Mesendoderm (in vitro differentiated cells): ENCODE measurements around the gene MRPL37.

Experiments
- DNase-seq: peaks from one replicate; pipeline ENCODE4 v3.0.0; 2013
- H2AK5ac ChIP-seq: 2 replicates; pipeline ENCODE4 v1.6.1; 2013; ENCODE audit warnings: low read length, inconsistent platforms
- H2BK120ac ChIP-seq: 2 replicates; pipeline ENCODE4 v1.6.1; 2013; ENCODE audit warnings: low read depth, mild to moderate bottlenecking, low read length, moderate library complexity, mixed read lengths
- H2BK15ac ChIP-seq: replicated peaks from 2 replicates; pipeline ENCODE4 v1.6.1; 2013; ENCODE audit warnings: low read depth, mild to moderate bottlenecking, moderate library complexity
- H2BK5ac ChIP-seq: 2 replicates; pipeline ENCODE4 v1.6.1; 2013; ENCODE audit warnings: low read length, inconsistent platforms
- H3K18ac ChIP-seq: 2 replicates; pipeline ENCODE4 v1.6.1; 2013; ENCODE audit warnings: mild to moderate bottlenecking, low read length, mixed read lengths
- H3K23ac ChIP-seq: one replicate; pipeline ENCODE4 v1.6.1; 2013; ENCODE audit warnings: low read length
- H3K27ac ChIP-seq: 2 replicates; pipeline ENCODE4 v1.5.1; 2013; ENCODE audit warnings: low read depth, mild to moderate bottlenecking, inconsistent platforms, low read length, moderate library complexity
- H3K27me3 ChIP-seq: 2 replicates; pipeline ENCODE4 v1.6.1; 2013; ENCODE audit warnings: low read length, control low read depth, mild to moderate bottlenecking, inconsistent platforms; ENCODE audit not compliant: insufficient read depth, poor library complexity
- H3K36me3 ChIP-seq: 2 replicates; pipeline ENCODE4 v1.6.1; 2013; ENCODE audit warnings: low read length, inconsistent platforms; ENCODE audit not compliant: control insufficient read depth, insufficient read depth
- H3K4ac ChIP-seq: one replicate; pipeline ENCODE4 v1.6.1; 2013; ENCODE audit warnings: low read depth, mild to moderate bottlenecking, low read length, moderate library complexity
- H3K4me1 ChIP-seq: 2 replicates; pipeline ENCODE4 v1.6.1; 2013; ENCODE audit warnings: low read depth, low read length, inconsistent platforms; ENCODE audit not compliant: control insufficient read depth
- H3K4me2 ChIP-seq: 2 replicates; pipeline ENCODE4 v1.6.1; 2013; ENCODE audit warnings: low read length
- H3K4me3 ChIP-seq: 2 replicates; pipeline ENCODE4 v1.5.1; 2013; ENCODE audit warnings: mild to moderate bottlenecking, low read length
- H3K56ac ChIP-seq: one replicate; pipeline ENCODE4 v1.6.1; 2013; ENCODE audit warnings: low read length
- H3K79me1 ChIP-seq: 2 replicates; pipeline ENCODE4 v1.6.1; 2013; ENCODE audit warnings: low read length, inconsistent platforms
- H3K79me2 ChIP-seq: 2 replicates; pipeline ENCODE4 v1.6.1; 2013; ENCODE audit warnings: mild to moderate bottlenecking, low read length; ENCODE audit not compliant: control insufficient read depth, insufficient read depth
- H3K9ac ChIP-seq: 2 replicates; pipeline ENCODE4 v1.6.1; 2013; ENCODE audit warnings: low read length, inconsistent platforms
- H4K5ac ChIP-seq: one replicate; pipeline ENCODE4 v1.6.1; 2013; ENCODE audit warnings: low read length
- H4K8ac ChIP-seq: one replicate; pipeline ENCODE4 v1.6.1; 2013; ENCODE audit warnings: low read depth, mild to moderate bottlenecking, control low read depth, low read length, moderate library complexity
- WGBS: extraction: QIAGEN DNeasy Blood & Tissue Kit; methylation state at CpG from one replicate; pipeline ENCODE4 v1.1.7; 2013; ENCODE audit warnings: low lambda C conversion rate, missing lambda C conversion rate; ENCODE audit not compliant: insufficient coverage; ENCODE audit errors: extremely low coverage; 5-methylcytosine and 5-hydroxymethylcytosine counted together

Gene MRPL37

GRCh38 chr1:54156986-54157385 is 43.0 kb upstream of the MRPL37 start:
- Histone ChIP-seq H2AK5ac (no peak overlapping the region), H3K18ac (no peak overlapping the region), H3K4ac (no peak overlapping the region), H2BK15ac (no peak overlapping the region), H3K79me1 (no peaks in the 10 kb centered on the region), H3K4me2 (no peak overlapping the region), H3K9ac (no peak overlapping the region), H3K4me1 (peaks cover 3% of the 10 kb centered on the region), H4K5ac (no peak overlapping the region), H3K4me3 (no peak overlapping the region), H3K27me3 (no peaks in the 10 kb centered on the region), H3K36me3 (no peaks in the 10 kb centered on the region), H3K79me2 (no peaks in the 10 kb centered on the region), H4K8ac (no peak overlapping the region), H2BK120ac (no peak overlapping the region), H3K23ac (no peak overlapping the region), H3K27ac (no peak overlapping the region), H3K56ac (no peak overlapping the region), H2BK5ac (no peak overlapping the region)
- DNase-seq: no peak
- WGBS: no CpG with 5 or more reads among the region's 7 CpGs

- Histone ChIP-seq H3K79me2 (no peaks in the 10 kb centered on the region), H2BK15ac (no peak overlapping the region), H3K79me1 (no peaks in the 10 kb centered on the region), H3K36me3 (no peaks in the 10 kb centered on the region), H4K8ac (no peak overlapping the region), H4K5ac (no peak overlapping the region), H3K27me3 (no peaks in the 10 kb centered on the region), H3K9ac (no peak overlapping the region), H2BK120ac (no peak overlapping the region), H3K4me1 (peaks cover 3% of the 10 kb centered on the region), H3K27ac (no peak overlapping the region), H3K4me3 (no peak overlapping the region), H3K4me2 (no peak overlapping the region), H3K4ac (no peak overlapping the region), H3K23ac (no peak overlapping the region), H2AK5ac (no peak overlapping the region), H3K56ac (no peak overlapping the region), H3K18ac (no peak overlapping the region), H2BK5ac (no peak overlapping the region)
- WGBS: no CpG with 5 or more reads among the region's 6 CpGs
- DNase-seq: no peak
These were observed 42.6 kb upstream of the MRPL37 start for GRCh38 chr1:54157401-54157800.

- Histone ChIP-seq H3K4me2 (no peak overlapping the region), H2AK5ac (no peak overlapping the region), H3K23ac (no peak overlapping the region), H3K4me3 (no peak overlapping the region), H3K79me1 (no peaks in the 10 kb centered on the region), H3K9ac (no peak overlapping the region), H3K18ac (no peak overlapping the region), H4K8ac (no peak overlapping the region), H2BK120ac (no peak overlapping the region), H2BK5ac (no peak overlapping the region), H3K27ac (no peak overlapping the region), H3K4ac (no peak overlapping the region), H3K56ac (no peak overlapping the region), H3K79me2 (no peaks in the 10 kb centered on the region), H3K36me3 (no peaks in the 10 kb centered on the region), H4K5ac (no peak overlapping the region), H2BK15ac (no peak overlapping the region), H3K4me1 (peaks cover 3% of the 10 kb centered on the region), H3K27me3 (no peaks in the 10 kb centered on the region)
- no peak for DNase-seq
- no CpG with 5 or more reads among the region's 3 CpGs for WGBS
These were observed 41.9 kb upstream of the MRPL37 start for GRCh38 chr1:54158071-54158470.

- H3K79me2 ChIP-seq: no peaks in the 10 kb centered on the region
- DNase-seq: no peak
- no peaks in the 10 kb centered on the region for H3K36me3 ChIP-seq
- H2BK5ac ChIP-seq: no peak overlapping the region
- no peak overlapping the region for H3K27ac ChIP-seq
- no peak overlapping the region for H2BK120ac ChIP-seq
- H3K4me3 ChIP-seq: no peak overlapping the region
- no peak overlapping the region for H3K9ac ChIP-seq
- H2BK15ac ChIP-seq: no peak overlapping the region
- no peak overlapping the region for H3K23ac ChIP-seq
- no peak overlapping the region for H4K5ac ChIP-seq
- no peak overlapping the region for H3K18ac ChIP-seq
- no peaks in the 10 kb centered on the region for H3K79me1 ChIP-seq
- H3K56ac ChIP-seq: no peak overlapping the region
- no peaks in the 10 kb centered on the region for H3K4me1 ChIP-seq
- H3K27me3 ChIP-seq: no peaks in the 10 kb centered on the region
- H3K4ac ChIP-seq: no peak overlapping the region
- H3K4me2 ChIP-seq: no peak overlapping the region
- no peak overlapping the region for H2AK5ac ChIP-seq
- WGBS: no CpG with 5 or more reads among the region's 4 CpGs
- H4K8ac ChIP-seq: no peak overlapping the region
These were observed 40.1 kb upstream of the MRPL37 start for GRCh38 chr1:54159733-54160316.

- peak; percentile 32 for DNase-seq
- no peak overlapping the region for H2AK5ac ChIP-seq
- no peak overlapping the region for H2BK15ac ChIP-seq
- no peaks in the 10 kb centered on the region for H3K79me1 ChIP-seq
- H3K23ac ChIP-seq: no peak overlapping the region
- no peaks in the 10 kb centered on the region for H3K27me3 ChIP-seq
- no peak overlapping the region for H3K27ac ChIP-seq
- no peaks in the 10 kb centered on the region for H3K79me2 ChIP-seq
- no peak overlapping the region for H2BK120ac ChIP-seq
- no peak overlapping the region for H3K56ac ChIP-seq
- H3K4ac ChIP-seq: no peak overlapping the region
- H4K5ac ChIP-seq: no peak overlapping the region
- no peak overlapping the region for H3K4me3 ChIP-seq
- H3K4me2 ChIP-seq: no peak overlapping the region
- no peaks in the 10 kb centered on the region for H3K36me3 ChIP-seq
- H3K4me1 ChIP-seq: no peaks in the 10 kb centered on the region
- no peak overlapping the region for H2BK5ac ChIP-seq
- H3K18ac ChIP-seq: no peak overlapping the region
- no peak overlapping the region for H3K9ac ChIP-seq
- H4K8ac ChIP-seq: no peak overlapping the region
- no CpG with 5 or more reads among the region's 3 CpGs for WGBS
These were observed 39.6 kb upstream of the MRPL37 start for GRCh38 chr1:54160351-54160750.

- Histone ChIP-seq H2BK5ac (no peak overlapping the region), H3K27ac (no peak overlapping the region), H2BK15ac (no peak overlapping the region), H3K4me1 (no peaks in the 10 kb centered on the region), H3K4me2 (no peak overlapping the region), H3K56ac (no peak overlapping the region), H3K23ac (no peak overlapping the region), H3K79me2 (no peaks in the 10 kb centered on the region), H3K36me3 (no peaks in the 10 kb centered on the region), H4K5ac (no peak overlapping the region), H3K27me3 (no peaks in the 10 kb centered on the region), H3K4ac (no peak overlapping the region), H2AK5ac (no peak overlapping the region), H3K9ac (no peak overlapping the region), H3K79me1 (no peaks in the 10 kb centered on the region), H2BK120ac (no peak overlapping the region), H3K18ac (no peak overlapping the region), H3K4me3 (no peak overlapping the region), H4K8ac (no peak overlapping the region)
- DNase-seq: no peak
- no CpG with 5 or more reads among the region's 6 CpGs for WGBS
These were observed 38.3 kb upstream of the MRPL37 start for GRCh38 chr1:54161495-54162168.
